NCI-H2029 treated with DMSO at 0.1 percent for 48 hours (cell line): ENCODE data around the gene ABCC11.
"Not testable (repeated sequence)": the region's sequence is repeated elsewhere in the genome, so short reads cannot be mapped to it uniquely, and the experiment has no call there.

Experiments used
- DNase-seq: peaks from one replicate; lab custom pipeline; 2025; lab: John Stamatoyannopoulos, UW

Gene ABCC11

DNA sequence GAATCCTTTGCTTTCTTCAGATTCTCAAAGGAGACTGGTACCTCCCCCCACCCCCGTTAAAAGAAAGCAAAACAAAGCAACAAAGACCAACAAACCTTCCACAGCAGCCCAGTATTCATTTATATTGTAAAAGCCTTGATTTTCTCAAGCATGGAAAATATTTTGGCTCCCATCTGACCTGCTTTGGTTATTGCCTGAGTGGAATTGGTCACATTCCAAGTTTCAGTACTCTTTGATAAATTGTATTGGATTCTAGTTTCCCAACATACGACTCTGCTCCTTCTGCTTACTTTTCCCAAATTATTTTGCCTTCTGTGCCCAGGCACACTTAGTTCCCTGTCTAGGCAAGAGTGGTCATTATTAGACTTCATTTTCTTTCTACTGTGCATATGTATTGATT lies 1.3 kb downstream of the ABCC11 start:
- DNase-seq = no peak

GRCh38 chr16:48244863-48245195 lies 2.5 kb downstream of the ABCC11 start:
- DNase-seq = no peak

DNA sequence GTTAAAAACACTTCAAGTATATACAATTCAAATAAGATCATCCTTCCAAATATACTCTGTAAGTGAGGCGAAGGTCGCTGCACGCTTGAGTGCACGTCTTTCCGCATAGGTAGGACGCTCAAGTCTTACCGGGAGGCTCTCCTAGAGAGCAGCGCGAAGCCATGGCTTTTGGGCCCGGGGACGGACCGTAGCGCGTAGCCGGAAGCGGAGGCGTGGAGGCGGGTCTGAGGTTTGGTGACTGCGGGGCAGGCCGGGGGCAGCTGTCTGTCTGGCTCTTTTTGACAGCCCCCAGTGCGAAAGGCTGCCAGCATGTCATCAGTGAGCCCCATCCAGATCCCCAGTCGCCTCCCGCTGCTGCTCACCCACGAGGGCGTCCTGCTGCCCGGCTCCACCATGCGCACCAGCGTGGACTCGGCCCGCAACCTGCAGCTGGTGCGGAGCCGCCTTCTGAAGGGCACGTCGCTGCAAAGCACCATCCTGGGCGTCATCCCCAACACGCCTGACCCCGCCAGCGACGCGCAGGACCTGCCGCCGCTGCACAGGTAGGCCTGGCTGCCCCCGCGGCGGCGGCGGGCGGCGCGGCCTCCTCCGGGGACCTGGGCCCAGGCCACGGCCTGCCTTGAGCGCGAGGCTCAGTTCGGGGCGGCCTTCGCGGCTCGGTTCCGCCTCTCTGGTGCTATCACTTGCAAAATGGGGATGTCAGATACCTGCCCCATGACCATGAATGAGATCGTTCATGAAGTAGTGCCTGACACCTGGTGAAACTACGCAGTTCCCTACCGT lies 3.1 kb downstream of the ABCC11 start, which contains the start of gene LONP2:
LONP2 (plus strand) TSS at position 221 of the 783 bp plus-strand sequence; CDS start at position 310, 89 bp downstream.
- DNase-seq = peak; percentile 29

DNA sequence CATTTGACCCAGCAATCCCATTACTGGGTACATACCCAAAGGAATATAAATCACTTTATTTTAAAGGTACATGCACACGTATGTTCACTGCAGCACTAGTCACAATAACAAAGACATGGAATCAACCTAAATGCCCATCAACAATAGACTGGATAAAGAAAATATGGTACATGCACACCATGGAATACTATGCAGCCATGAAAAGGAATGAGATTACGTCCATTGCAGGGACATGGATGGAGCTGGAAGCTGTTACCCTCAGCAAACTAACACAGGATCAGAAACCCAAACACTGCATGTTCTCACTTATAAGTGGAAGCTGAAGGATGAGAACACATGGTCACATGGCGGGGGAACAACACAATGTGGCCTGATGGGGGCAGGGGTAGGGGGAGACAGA lies 7.2 kb downstream of the ABCC11 start:
- not testable (repeated sequence) for DNase-seq

- no peak for DNase-seq
Observed at GRCh38 chr16:48236286-48236685, 11.1 kb downstream of the ABCC11 start.

DNA sequence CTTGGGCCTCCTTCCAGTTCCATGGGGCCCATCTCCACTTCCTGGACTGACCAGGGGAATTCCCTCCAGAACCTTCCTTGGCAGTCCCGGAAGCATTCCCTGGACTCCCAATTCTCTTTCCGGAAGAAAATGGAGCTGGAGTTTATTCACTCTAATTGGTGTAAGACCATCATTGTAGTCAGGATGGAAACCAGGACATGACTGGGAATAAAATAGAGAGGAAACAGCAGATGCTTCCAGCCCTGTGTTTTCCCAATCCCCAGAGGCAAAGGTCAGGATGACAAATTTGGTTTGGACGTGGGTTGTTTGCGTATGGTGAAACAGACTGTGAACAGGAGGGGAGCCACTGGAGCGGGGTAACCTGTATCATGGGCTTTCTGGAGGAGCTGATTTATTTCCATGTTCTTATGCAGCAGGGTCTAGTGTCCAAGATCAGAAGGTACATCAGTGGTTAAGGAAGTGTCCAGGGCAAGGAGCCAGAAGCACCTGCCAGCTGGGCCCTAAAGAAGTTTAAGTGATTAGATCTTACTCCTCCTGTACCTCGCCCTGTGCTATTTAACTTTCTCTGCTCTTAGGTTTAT lies 11.7 kb downstream of the ABCC11 start:
- DNase-seq = no peak

DNA sequence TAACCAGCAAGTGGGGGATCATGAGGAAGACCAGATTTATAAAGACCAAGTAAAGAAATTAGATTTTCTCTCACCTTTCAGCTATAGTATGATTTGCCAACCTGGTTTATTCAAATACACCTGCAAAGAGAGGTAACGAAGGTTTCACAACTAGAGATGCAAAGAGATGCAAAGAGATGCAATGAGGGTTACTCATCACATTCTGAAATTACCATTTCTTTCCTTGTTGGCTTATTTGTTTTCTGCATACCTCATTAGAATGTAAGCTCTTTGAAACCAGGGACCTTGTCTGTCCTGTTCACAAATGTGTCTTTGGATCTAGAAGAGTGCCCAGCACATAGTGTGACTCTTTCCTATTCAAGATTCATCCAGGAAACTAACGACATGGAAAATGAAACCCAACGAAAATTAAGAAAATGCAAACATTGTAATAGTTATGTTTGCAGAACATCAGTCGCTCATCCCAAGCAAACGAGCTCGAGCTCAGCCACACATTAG lies 12.2 kb downstream of the ABCC11 start:
- no peak for DNase-seq

DNA sequence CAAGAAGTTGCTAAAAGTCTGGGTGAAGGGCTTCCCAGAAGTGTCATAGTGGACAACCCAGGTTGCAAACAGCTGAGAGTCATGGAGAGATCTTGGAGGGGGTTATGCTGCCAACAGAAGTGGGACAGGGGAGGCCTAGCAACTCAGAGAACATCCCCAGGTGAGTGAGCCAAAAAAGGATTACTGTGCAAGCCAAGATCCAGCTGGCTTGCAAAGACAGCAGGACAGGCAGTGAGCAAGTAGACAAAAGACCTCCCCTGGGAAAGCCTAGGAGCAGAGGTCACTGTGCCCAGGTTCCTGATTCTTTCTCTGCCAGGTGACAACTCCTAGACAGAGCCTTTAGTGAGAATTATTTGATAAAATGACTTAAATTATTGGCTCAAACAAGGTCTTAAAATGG lies 12.7 kb downstream of the ABCC11 start:
- no peak for DNase-seq

DNA sequence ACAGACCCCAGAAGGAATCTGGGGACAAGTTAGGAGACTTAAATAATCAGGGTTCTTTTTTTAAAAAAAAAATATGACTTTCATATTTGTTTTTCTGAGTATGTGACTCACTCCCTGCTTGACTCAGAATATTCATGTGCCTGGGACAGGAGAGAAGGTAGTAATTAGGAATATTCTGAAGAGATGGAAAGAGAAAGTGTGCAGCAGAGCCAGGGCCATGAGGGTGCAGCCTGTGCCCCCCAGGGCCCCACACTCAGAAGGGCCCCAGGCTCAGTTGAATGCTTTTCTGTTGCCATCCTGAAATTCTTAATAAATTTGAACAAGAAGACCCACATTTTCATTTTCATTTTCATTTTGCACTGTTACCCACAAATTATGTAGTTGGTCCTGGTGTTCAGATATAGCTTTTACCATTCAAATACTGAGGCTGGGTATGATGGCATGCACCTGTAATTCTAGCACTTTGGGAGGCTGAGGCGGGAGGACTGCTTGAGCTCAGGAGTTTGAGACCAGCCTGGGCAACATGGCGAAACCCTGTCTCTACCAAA lies 14.8 kb downstream of the ABCC11 start:
- DNase-seq = no peak

GRCh38 chr16:48231727-48232492 lies 15.4 kb downstream of the ABCC11 start:
- no peak for DNase-seq

DNA sequence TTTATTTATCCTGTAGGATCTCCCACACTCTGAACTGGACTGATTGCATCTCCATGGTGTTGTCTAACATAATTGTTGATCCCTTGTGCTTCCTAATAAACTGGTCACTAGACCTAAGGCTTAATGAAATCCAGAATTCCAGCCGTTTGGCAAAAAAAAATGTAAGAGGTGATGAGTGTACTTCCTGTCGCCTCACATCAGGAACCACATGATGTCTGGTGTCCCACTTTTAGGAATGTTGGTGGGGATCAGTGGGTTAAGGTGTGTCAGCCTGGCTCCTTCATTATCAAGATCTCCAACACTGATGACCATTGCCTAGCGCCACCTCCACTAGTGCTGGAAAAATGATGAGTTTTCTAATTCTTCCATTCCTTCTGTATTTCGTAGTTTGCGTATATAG lies 21.9 kb downstream of the ABCC11 start:
- DNase-seq = no peak

DNA sequence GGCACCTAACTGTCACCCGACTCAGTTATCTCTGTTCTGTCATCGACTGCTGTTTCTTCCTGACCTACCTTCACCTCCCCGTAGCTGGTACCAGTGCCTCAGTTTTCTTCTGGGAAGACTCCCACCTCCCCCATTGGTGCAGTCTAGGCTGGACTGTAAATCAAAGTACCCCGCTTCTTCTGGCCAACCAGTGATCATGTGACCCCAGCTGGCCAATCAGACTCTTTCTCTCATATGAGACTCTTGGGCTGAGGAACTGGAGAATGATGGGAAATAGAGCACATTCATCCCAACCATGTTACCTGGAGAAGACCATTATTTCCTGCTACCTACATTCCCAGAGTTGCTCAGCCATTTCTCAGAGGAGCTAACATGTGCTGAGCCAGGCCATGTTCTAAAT lies 23.8 kb downstream of the ABCC11 start:
- DNase-seq = no peak

DNA sequence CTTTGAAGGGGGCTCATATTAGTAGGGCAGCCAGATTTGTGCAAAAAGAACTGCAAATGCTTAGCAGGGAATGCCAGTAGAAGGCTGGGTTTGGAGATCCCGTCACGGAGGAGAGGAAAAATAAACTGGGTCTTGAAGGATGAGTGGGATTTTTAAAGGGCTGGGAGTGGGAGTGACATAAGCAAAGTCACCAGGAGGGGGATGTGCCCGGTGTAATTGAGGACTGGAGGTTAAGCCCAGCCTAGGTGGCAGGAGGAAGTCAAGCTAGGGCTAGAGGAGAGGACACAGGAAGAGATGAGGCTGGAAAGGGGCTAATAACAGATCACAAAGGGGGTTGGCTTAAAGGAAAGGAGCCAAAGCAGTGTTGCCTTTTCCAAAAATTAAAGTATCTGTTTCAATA lies 26.4 kb downstream of the ABCC11 start:
- no peak for DNase-seq

- DNase-seq = no peak
Observed at GRCh38 chr16:48218473-48218872, 28.9 kb downstream of the ABCC11 start.

- no peak for DNase-seq
Observed at GRCh38 chr16:48217708-48218107, 29.6 kb downstream of the ABCC11 start.

GRCh38 chr16:48215738-48216137 lies 31.6 kb downstream of the ABCC11 start:
- no peak for DNase-seq

DNA sequence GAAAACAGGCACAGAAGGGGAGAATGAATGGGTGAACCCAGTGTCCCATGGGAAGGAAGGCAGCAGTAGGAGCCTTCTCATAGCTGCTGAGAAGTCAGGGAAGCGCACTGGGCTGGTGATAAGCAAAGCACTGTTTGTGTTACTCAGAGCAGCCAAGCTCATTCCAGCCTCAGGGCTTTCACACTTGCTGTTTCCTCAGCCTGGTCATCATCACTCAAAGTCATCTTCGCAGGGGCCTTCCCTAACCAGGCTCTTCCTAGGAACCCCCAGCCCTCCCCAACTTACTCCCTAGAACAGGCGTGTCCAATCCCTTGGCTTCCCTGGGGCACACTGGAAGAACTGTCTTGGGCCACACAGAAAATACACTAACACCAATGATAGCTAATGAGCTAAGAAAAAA lies 35.3 kb downstream of the ABCC11 start:
- no peak for DNase-seq

- DNase-seq = no peak
Observed at GRCh38 chr16:48210747-48211146, 36.6 kb downstream of the ABCC11 start.

DNA sequence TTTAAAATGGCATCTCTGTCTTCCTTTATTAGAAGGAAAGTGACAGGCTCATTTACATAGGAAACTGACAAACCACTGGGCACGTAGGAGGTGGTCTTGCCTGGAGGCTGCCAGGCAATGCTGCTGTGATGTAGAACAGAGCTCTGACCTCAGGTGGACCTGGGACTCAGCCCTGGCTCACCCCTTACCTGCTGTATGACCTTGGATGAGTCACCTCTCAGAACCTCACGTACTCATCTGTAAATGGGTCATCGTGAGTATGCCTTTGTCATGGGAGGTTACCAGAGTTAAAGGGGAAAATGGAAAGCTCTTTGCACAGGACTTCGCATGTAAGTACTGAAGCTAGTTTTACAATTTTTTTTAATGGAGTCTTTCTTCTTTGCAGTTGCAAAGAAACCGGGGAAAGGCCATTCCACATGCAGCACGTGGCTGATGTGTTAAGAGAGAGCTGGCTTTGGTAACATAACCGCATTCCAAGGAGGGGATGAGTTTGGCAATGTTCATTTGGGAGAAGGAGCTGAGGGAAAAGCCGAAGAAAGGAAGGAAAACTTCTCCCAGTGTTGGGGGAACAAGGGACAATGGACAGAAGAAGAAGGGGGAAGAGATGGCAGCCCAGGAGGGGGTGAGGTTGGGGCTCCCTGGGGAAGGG lies 40.6 kb downstream of the ABCC11 start:
- no peak for DNase-seq

- no peak for DNase-seq
Observed at GRCh38 chr16:48204825-48205151, 42.6 kb downstream of the ABCC11 start.

DNA sequence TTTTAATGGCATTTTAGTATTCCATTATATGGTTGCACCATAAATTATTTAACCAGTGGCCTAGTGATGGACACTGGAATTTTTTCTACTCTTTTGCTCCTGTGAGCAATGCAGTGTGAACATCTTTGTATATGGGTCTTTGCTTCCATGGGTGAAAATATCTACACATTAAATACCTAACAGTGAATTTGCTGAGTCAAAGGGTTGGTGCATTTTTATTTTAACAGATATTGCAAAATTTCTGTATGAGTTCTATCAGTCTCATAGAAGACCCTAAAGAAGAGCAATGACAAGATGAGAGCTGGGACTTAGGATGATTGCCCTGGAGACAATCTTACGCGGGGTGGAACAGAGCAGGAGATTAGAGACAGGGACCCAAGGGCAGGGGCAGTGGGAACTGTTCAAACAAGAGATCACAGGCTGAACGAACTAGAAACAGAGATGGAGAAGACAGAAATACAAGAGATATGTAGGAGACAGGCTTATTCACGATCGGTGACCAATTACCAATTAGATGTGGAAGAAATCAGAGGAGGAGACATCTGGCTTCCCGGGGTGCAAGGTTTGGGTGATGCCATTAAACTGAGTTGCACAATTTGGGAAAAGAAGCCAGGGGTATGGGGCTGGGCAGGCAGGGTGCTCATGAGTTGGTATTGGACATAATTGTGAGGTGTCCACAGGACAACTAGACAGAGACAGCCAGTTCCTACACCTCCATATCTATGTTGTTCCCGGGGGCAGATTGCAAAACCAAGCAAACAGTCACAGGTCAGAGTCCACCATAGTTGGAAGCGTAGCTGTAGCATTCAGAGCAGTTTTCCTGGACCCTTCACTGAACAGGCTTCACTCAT lies 43.1 kb downstream of the ABCC11 start:
- no peak for DNase-seq
